HG03060 (cell line): ENCODE data around the gene RGS10.
"Not testable (repeated sequence)": the region's sequence is repeated elsewhere in the genome, so short reads cannot be mapped to it uniquely, and the experiment has no call there.

Experiments
- ATAC-seq: cut with Tn5 transposase; IDR thresholded peaks from one replicate; pipeline ENCODE4 v1.9.1; 2021; ENCODE audit warnings: low read depth, moderate number of reproducible peaks; ENCODE audit not compliant: unreplicated experiment

Gene RGS10

DNA sequence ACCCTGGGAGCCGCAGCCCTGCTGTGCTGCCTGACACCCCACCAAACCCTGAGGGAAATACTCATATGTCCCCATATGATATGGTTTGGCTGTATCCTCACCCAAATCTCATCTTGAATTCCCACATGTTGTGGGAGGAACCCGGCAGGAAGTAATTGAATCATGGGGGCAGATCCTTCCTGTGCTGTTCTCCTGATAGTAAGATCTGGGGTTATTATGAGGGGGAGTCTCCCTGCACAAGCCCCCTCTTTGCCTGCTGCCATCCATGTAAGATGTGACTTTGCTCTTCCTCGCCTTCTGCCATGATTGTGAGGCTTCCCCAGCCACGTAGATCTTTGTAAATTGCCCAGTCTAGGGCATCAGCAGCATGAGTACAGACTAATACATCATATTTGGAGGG, 68.7 kb downstream of the RGS10 start:
- ATAC-seq: no peak

DNA sequence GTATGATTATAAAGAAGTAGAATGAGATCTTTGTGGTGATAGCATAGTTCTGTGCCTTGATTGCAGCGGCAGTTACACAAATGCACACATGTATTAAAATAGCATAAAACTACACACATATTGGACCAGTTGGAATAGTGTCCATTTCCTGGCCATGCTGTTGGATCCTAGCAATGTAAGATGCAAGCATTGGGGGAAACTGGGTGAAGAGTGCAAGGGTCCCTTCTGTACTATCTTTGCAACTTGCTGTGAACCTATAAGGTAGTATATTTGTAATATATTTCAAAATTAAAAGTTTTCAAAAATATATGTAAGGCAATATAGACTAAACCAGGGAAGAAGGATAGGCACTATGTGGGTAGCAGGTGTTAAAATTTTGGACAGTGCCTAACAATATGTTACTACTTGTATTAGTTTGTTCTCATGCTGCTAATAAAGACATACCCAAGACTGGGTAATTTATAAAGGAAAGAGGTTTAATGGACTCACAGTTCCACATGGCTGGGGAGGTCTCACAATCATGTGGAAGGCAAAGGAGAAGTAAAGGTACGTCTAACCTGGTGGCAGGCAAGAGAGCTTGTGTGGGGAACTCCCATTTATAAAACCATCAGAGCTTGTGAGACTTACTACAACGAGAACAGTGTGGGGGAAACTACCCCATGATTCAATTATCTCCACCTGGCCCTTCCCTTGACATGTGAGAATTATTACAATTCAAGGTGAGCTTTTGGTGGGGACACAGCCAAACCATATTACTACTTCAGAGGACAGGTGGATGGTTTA, 71.4 kb downstream of the RGS10 start:
- ATAC-seq: no peak

DNA sequence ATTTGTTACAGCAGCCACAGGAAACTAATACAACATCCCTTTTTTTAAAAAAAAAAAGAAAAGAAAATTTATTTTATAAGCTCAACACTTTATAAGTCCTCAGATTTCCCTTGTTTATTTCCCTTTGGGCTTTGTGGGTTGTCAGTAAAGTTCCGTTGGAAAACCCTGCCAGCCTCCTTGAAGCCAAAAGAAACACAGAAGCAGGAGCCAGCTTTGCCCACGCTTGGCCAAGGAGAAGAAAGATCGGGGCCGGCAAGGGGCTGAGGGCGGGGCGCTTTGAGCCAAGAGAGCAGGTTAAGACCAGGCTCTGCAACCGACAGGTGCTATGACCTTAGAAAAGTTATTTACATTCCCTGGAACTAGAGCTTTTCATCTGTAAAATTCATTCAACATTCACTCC, 72.7 kb downstream of the RGS10 start:
- ATAC-seq: no peak

DNA sequence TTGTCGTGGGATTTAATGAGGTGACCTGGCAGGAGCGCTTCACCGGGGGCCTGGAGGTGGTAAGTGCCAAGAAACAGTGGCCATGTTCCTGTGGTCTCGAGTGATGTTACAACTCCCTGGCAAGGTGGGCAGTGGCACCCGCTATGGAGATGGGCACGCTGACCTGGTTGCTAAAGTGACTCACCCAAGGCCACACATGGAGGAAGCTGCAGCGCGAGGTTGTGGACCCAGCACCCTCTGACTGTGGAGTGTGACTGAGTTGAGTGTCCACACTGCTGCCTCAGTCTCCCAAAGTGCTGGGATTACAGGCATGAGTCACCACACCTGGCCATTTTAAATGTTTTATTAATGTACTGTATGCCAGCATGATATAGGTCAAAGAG, 73.2 kb downstream of the RGS10 start:
- no peak for ATAC-seq

DNA sequence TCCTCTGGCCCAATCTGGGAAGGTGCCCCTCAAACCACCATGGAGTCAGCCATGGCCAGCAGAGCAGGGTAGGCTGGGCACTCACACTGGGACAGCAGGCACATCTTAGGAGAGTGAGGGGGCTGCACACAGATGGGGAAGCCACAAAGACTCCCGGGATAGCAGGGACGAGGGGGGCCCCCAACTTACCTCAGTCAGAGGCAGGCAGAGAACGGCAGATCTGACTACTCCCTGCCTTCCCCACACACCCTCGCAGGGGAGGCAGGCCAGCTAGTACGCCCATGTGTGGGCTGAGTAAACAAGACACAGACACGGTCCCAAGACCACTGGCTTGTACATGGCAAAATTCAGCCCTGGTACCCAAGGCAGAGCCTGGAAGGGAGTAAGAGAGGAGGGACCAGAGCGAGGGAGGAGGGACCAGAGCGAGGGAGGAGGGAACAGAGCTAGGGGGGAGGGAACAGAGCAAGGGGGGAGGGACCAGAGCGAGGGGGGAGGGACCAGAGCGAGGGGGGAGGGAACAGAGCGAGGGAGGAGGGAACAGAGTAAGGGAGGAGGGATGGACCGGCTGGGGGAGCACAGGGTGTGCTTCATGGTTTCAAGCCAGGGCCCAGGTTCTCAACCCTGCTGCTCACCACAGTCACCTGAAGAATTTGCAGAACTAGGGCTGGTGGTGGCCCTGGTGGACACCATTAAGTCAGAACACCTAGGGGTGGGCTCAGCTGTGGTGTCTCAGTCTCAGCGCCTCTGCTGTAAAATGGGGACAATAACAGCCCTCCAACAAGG, 73.8 kb downstream of the RGS10 start:
- ATAC-seq: no peak

DNA sequence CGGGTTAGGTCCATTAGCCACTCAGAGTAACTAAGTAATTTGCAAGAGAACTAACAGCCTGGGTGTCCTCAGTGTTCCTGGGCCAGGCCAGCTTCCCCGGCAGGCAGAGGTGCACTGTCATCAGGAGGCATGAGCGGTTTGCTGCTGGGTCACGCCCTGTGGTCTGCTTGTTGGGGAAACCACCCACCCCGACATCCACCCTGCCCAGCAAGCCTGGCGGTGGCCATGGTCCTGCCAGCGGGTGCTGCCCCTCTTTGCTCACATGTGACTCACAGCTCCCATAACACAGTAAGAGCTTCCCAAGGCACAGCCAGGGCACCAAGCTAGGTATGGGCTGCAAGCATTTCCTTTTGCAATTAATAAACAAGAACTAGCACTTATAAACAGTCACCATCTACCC, 75.9 kb downstream of the RGS10 start:
- ATAC-seq: no peak

DNA sequence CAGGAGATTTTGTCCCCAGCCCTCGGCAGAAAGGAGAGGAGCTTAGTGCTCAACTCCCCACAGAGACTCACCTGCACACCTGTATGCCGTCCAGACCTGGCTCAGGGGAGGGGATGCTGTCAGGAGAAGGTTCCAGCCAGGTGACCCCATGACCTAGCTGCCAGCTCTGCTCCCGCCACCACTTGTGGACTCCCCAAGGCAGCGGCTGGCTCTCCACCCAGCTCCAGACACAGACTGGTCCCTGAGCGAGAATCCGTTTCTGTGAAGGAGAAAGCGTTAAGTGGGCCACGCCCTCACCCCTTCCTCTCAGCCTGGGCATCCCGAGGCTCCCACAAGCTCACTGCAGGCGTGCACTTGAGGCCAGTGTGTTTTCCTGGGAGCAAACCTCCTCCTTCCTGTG, 76.4 kb downstream of the RGS10 start:
- no peak for ATAC-seq

DNA sequence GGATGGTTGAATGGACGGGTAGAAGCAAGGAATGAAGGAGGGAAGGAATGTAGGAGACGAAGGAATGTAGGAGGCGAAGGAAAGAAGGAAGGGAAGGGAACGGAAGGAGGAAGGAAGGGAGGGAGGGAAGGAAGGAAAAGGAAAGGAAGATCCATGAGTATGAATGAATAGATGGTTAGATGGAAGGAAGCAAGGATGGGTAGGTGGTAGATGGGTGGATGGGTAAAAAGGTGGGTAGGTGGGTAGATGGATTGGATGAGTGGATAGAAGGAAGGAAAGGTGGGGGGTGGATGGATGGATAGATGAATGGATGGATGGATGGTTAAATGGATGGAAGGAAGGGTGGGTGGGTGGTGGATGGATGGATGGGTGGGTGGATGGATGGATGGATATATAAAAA, 77.4 kb downstream of the RGS10 start:
- ATAC-seq: no peak

DNA sequence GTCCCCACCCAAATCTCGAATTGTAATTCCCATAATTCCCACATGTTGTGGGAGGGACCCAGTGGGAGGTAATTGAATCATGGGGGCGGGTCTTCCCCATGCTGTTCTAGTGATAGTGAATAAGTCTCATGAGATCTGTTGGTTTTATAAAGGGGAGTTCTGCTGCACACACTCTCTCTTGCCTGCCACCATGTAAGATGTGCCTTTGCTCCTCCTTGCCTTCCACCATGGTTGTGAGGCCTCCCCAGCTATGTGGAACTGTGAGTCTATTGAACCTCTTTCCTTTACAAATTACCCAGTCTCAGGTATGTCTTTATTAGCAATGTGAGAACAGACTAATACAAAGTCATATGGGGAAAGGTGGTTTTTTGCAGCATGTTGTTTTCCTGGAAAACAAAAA, 79.3 kb downstream of the RGS10 start:
- not testable (repeated sequence) for ATAC-seq

DNA sequence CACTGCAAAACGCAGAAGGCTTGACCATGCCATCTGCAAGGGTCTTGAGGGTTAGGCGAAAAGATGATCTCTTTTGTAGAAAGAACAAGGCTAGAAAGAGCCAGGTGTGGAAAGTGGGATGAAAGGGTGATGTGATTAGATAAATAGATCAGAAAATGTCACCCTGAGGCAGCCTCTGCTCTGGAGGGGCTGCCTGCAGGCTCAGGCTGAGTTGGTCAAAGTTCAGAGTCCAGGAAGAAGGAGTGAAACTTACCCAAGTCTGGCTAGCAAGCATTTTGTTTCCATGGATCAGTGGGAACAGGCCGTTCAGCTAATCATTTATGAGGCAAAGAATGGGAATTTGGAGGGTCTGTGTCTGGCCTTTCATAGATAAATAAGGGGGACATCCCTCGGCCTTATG, 79.7 kb downstream of the RGS10 start:
- ATAC-seq: no peak

DNA sequence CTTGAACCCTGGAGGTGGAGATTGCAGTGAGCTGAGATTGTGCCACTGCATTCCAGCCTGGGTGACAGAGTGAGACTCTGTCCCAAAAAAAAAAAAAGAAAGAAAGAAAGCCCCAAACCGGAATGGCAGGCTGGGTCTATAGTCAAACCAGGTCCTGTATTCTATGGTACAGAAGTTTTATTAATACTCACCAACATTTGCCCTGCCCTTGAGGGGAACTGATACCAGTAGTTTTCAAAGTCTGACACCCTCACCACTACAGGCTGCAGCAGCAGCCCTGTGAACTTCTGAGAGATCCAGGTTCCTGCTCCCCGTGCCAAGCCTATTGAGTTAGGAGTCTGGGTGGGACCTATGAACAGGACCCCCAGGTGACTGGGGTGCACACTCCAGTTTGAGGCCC, 80.6 kb downstream of the RGS10 start:
- ATAC-seq: no peak

DNA sequence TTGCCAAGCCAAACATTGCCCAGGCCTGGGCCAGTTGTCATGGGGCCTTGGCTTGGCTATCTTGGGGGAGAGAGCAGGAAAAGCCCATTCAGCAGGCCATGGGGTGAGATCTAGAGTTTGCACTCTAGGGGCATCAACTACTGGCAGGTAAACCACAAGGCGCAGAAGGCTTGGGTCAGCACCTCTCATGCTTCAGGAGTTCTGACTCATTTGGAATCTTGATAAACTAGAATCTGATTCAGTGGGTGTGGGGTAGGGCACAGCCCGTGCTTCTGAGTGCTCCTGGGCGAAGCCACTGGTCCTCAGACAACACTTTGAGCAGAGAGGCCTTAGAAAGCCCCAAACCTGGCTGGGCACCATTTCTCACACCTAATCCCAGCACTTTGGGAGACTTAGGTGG, 81.1 kb downstream of the RGS10 start:
- ATAC-seq: peak; percentile 61

DNA sequence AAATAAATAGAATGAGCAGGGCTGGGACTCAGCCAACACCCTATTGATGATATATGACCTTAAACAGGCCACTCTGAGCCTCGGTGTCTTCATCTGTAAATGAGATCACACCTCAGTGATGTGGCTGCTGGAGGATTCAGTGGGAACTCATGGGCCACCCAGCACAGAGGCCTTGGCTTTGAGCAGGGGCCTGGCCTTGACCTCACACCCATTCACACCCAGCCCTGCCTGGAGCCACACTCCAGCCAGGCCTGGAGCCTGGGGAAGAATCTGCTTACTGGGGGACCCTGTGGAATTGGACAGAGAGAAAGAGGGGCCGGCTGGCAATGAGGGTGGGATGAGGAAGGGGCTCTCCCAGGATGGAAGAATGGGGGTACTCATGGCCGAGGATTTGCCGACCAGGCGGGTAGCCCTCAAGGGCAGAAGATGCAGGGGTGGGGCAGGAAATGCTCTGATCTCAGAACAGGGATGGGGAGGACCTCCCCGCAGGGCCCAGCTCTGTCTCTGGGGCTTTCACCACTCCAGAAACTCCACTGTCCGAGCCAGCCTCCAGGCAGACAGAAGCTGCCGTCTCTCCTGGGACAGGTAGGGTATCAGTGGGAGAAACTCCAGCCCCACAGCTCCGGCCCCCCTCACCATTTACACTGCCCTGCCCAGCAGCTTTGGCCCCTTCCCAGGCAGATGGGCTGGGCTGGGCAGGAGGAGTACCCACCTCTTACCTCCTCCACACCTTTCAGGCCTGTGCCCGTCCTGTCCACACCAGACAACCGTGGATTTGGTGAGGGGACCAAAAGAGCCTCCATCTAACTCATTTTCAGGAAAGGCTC, 81.9 kb downstream of the RGS10 start:
- no peak for ATAC-seq

DNA sequence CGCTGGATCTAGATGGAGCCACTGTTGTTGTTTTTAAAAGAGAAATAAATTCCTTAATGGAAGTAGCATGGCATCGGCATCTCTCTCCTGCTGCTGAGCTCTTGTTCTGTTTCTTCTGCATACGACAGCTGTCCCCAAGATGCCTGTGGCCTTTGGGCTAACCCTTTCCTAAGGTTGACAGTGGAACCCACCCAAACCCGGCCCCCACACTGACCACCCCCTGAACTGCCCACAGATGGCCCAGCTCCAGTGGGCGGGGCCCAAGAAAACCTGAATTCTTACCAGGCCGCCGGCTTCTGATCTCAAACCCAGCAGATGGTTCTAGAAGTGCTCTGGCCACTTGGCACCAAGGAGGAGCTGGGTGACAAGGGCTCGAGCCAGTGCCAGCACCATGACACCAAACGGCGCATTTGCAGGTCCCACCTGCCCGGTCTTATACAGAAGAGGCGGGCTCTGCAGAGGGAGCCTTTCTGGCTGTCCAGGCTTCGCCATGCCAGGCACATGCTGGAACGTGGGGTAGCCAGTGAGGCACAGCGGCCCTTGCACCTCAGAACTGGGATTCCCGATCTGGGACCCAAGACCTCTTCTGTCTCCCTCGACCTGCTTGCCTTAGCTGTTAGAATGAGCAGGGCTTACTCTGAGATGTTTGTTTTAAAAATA, 82.7 kb downstream of the RGS10 start:
- ATAC-seq: no peak

DNA sequence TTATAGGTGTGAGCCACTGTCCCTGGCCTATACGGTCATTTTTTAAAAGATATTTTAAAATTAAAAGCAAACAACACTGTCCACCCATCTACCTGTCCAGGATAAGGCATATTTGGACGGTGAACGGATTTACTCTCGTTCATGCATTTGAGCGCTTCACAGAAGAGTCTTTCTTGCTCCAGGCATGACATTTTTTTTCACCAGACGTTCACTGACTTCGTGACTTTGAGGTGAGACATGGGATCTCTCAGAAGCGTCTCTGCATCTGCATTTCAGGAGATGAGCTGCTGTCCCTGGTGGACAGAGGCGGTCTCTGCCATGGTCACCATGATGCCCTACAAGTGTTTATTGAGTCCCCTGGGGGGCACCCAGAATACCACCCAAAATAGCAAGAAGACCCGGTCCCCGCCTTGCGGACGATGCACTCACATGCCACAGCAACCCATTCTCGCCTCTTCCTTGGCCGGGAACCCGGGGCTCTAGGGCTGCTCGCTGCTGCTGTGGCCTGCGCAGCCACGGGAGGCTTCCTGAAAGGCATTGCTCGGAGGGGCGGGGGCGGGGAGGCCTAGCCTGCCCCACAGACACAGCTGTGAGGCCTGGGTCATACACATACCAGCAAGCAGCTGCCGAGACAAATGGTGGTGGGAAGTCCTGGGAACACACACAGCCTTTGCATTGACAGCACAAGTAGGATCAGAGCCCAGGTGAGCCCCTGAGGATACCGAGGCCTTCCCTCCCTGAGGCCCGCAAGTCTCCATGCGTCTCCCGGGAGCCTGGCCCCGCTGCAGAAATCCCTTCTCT, 84.4 kb downstream of the RGS10 start:
- ATAC-seq: no peak

DNA sequence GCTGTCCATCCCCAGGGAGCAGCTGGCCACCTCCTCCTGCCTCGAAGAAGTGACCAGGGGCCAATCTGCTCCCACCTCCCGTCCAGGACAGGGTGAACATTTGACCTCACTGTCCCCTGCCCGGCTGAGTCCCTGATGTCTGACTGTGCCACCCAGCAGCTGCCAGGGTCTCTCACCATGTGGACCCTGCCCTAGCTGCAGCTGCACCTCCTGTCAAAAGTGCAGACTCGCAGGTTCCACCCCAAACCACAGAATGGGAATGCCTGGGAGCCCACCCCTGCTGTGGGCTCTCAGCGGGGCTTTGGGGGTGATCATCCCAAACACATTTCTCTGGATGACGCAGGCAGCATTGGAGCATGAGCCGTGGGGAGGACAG, 86.1 kb downstream of the RGS10 start:
- ATAC-seq: no peak

DNA sequence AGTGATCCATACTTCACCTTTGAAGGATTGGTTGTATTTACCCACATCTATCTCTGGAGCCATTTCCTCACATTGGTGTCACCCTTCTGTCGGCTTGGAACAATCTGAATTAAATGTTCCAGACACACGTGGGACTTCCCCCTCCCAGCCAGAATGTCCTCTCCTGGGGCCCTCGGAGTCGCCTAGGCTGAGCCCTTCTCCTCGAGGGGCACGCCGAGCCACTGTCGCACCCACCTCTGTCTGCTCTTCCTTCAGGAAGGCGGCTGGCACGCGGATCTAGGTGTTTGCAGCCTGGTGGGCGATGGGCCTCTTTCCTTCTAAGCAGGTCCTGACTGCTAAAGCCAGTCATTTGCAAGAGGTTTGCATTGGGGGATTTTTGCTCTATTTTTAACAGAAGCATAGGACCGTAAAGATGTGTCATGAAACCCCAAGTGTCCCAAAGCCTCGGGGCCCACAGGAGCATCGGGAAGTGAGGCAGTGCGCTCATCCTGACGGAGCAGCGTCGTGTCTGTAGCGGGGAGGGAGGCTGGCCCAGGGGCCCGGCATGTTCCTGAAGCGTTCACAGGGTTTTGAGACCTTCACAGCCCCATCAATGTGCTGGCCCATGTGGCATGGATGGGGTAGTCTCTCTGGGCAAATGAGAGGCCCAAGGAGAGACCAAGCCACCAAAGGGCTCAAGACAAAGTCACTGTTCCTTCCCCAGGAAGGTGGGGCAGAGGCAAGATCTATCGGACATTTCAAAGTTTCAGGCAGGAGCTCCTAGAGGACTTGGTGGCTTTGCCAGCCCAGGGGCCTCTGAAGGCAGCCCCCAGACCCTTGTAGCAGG, 86.7 kb downstream of the RGS10 start:
- no peak for ATAC-seq

DNA sequence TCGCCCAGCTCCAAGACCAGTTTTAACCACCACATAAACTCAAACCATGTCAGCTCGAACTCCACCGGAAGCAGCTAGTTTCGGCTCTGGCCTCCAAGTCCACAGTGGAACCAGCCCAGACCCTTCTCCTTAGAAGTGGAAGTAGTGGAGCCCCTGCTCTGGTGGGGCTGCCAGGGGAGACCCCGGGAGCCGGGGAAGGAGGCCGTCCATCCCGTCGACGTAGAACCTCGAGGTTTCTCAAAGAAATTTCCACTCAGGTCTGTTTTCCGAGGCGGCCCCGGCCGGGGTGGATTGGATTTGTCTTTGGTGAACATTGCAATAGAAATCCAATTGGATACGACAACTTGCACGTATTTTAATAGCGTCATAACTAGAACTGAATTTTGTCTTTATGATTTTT, 87.5 kb downstream of the RGS10 start:
- ATAC-seq: no peak

DNA sequence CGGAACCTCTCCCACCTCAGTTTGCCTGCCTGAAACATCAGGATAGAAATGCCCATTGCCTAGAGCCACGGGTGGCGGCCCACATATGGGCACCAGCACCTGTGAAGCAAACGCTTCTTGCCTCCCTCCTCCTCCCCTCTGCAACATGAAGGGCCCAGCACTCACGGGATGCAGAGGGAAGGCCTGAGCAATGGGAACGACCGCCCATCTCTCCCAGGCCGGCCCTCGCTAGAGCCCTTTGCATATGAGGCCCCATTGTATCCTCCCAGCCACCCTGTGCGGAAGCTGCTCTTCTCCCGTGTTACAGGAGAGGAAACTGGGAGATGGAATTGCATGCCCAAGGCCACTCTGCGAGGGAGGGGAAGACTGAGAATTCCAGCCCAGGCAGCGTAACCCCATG, 88.2 kb downstream of the RGS10 start:
- no peak for ATAC-seq
